Activated CD8-positive, alpha-beta memory T cell treated with anti-CD3 and anti-CD28 coated beads for 24 hours (primary cell): ENCODE data around the gene MPEG1.

Experiments used
- DNase-seq: peaks from one replicate; pipeline ENCODE4 v3.0.0-alpha.2; 2020

Gene MPEG1

GRCh38 chr11:59212744-59213631 lies at the start of gene MPEG1:
MPEG1 (minus strand) TSS chr11:59212927; CDS start chr11:59212865, 62 bp downstream.
- no peak for DNase-seq

- no peak for DNase-seq
Observed at GRCh38 chr11:59262177-59262818, 49.6 kb upstream of the MPEG1 start.

GRCh38 chr11:59261150-59261549 lies 48.4 kb upstream of the MPEG1 start:
- no peak for DNase-seq

- DNase-seq: no peak
Observed at GRCh38 chr11:59259867-59260475, 47.2 kb upstream of the MPEG1 start.

- DNase-seq: no peak
Observed at GRCh38 chr11:59259047-59259446, 46.3 kb upstream of the MPEG1 start.

GRCh38 chr11:59255281-59255680 lies 42.6 kb upstream of the MPEG1 start:
- no peak for DNase-seq

- DNase-seq: no peak
Observed at GRCh38 chr11:59254286-59254685, 41.6 kb upstream of the MPEG1 start.

- DNase-seq: no peak
Observed at GRCh38 chr11:59253001-59253400, 40.3 kb upstream of the MPEG1 start.

GRCh38 chr11:59249535-59249934 lies 36.8 kb upstream of the MPEG1 start:
- DNase-seq: no peak

GRCh38 chr11:59247531-59248227 lies 35.0 kb upstream of the MPEG1 start:
- DNase-seq: no peak

- DNase-seq: no peak
Observed at GRCh38 chr11:59243633-59244032, 30.9 kb upstream of the MPEG1 start.

GRCh38 chr11:59240322-59240721 lies 27.6 kb upstream of the MPEG1 start:
- no peak for DNase-seq

- DNase-seq: no peak
Observed at GRCh38 chr11:59226396-59226795, 13.7 kb upstream of the MPEG1 start.

- no peak for DNase-seq
Observed at GRCh38 chr11:59225017-59225416, 12.3 kb upstream of the MPEG1 start.

- no peak for DNase-seq
Observed at GRCh38 chr11:59224351-59224928, 11.7 kb upstream of the MPEG1 start.

GRCh38 chr11:59223611-59224010 lies 10.9 kb upstream of the MPEG1 start:
- no peak for DNase-seq

- no peak for DNase-seq
Observed at GRCh38 chr11:59223177-59223576, 10.4 kb upstream of the MPEG1 start.

GRCh38 chr11:59222464-59223060 lies 9.8 kb upstream of the MPEG1 start:
- DNase-seq: no peak

GRCh38 chr11:59221441-59221840 lies 8.7 kb upstream of the MPEG1 start:
- DNase-seq: no peak

GRCh38 chr11:59219836-59220235 lies 7.1 kb upstream of the MPEG1 start:
- no peak for DNase-seq

- no peak for DNase-seq
Observed at GRCh38 chr11:59218893-59219292, 6.2 kb upstream of the MPEG1 start.

- no peak for DNase-seq
Observed at GRCh38 chr11:59218319-59218718, 5.6 kb upstream of the MPEG1 start.
